Trophoblast cell (in vitro differentiated cells and primary cell): ENCODE data around the gene KCNIP3.
"Not testable (repeated sequence)": the region's sequence is repeated elsewhere in the genome, so short reads cannot be mapped to it uniquely, and the experiment has no call there.

Source experiments
- DNase-seq, 2 donors: peaks; one replicate each; pipeline ENCODE4 v3.0.0-alpha.2; 2016
- H2AFZ ChIP-seq: 2 replicates; pipeline ENCODE4 v1.6.1; 2013; ENCODE audit warnings: low read length, moderate library complexity, mild to moderate bottlenecking; ENCODE audit not compliant: insufficient read depth, poor library complexity
- H2AK5ac ChIP-seq: 2 replicates; pipeline ENCODE4 v1.6.1; 2013; ENCODE audit warnings: mild to moderate bottlenecking, low read length
- H2BK120ac ChIP-seq: 2 replicates; pipeline ENCODE4 v1.6.1; 2013; ENCODE audit warnings: low read length, mild to moderate bottlenecking, moderate library complexity; ENCODE audit not compliant: insufficient read depth, poor library complexity
- H2BK12ac ChIP-seq: 2 replicates; pipeline ENCODE4 v1.6.1; 2013; ENCODE audit warnings: mild to moderate bottlenecking, low read length, moderate library complexity
- H2BK5ac ChIP-seq: 2 replicates; pipeline ENCODE4 v1.6.1; 2013; ENCODE audit warnings: low read length, low read depth, moderate library complexity, mild to moderate bottlenecking; ENCODE audit not compliant: poor library complexity
- H3K14ac ChIP-seq: 2 replicates; pipeline ENCODE4 v1.6.1; 2013; ENCODE audit warnings: mild to moderate bottlenecking, low read length
- H3K18ac ChIP-seq: 2 replicates; pipeline ENCODE4 v1.6.1; 2013; ENCODE audit warnings: mild to moderate bottlenecking, low read length
- H3K23ac ChIP-seq: 2 replicates; pipeline ENCODE4 v1.6.1; 2013; ENCODE audit warnings: low read length
- H3K27ac ChIP-seq: 2 replicates; pipeline ENCODE4 v1.5.1; 2013; ENCODE audit warnings: low read depth, mild to moderate bottlenecking, inconsistent platforms, low read length, moderate library complexity
- H3K27me3 ChIP-seq: 2 replicates; pipeline ENCODE4 v1.6.1; 2013; ENCODE audit warnings: inconsistent platforms, mild to moderate bottlenecking, low read length, moderate library complexity; ENCODE audit not compliant: insufficient read depth
- H3K36me3 ChIP-seq, 2 experiments: 1 replicate in 1 of 2; 2 replicates in 1 of 2; pipeline ENCODE4 v1.6.1; 2013; ENCODE audit warnings: low read length in 2 of 2, mild to moderate bottlenecking in 2 of 2, moderate library complexity in 1 of 2; ENCODE audit not compliant: insufficient read depth in 2 of 2, control insufficient read depth in 1 of 2
- H3K4ac ChIP-seq: 2 replicates; pipeline ENCODE4 v1.6.1; 2013; ENCODE audit warnings: low read depth, mild to moderate bottlenecking, low read length, moderate library complexity
- H3K4me1 ChIP-seq, 2 experiments: 1 replicate in 1 of 2; 2 replicates in 1 of 2; pipeline ENCODE4 v1.6.1; 2013; ENCODE audit warnings: low read length in 2 of 2, mild to moderate bottlenecking in 2 of 2, moderate library complexity in 1 of 2; ENCODE audit not compliant: insufficient read depth in 2 of 2, control insufficient read depth in 1 of 2
- H3K4me2 ChIP-seq: 2 replicates; pipeline ENCODE4 v1.6.1; 2013; ENCODE audit warnings: inconsistent platforms, mild to moderate bottlenecking, low read length, moderate library complexity
- H3K4me3 ChIP-seq: 2 replicates; pipeline ENCODE4 v1.5.1; 2013; ENCODE audit warnings: mild to moderate bottlenecking, low read depth, low read length, inconsistent platforms
- H3K79me1 ChIP-seq: one replicate; pipeline ENCODE4 v1.6.1; 2013; ENCODE audit warnings: low read length
- H3K79me2 ChIP-seq: 2 replicates; pipeline ENCODE4 v1.6.1; 2013; ENCODE audit warnings: low read length, mild to moderate bottlenecking; ENCODE audit not compliant: control insufficient read depth, insufficient read depth, poor library complexity
- H3K9ac ChIP-seq: 2 replicates; pipeline ENCODE4 v1.6.1; 2013; ENCODE audit warnings: mild to moderate bottlenecking, low read length
- H3K9me3 ChIP-seq: 2 replicates; pipeline ENCODE4 v1.6.1; 2013; ENCODE audit warnings: low read depth, mild to moderate bottlenecking, control low read depth, inconsistent platforms, low read length; ENCODE audit not compliant: insufficient read depth
- H4K12ac ChIP-seq: 2 replicates; pipeline ENCODE4 v1.6.1; 2013; ENCODE audit warnings: low read depth, mild to moderate bottlenecking, low read length, moderate library complexity
- H4K8ac ChIP-seq: 2 replicates; pipeline ENCODE4 v1.6.1; 2013; ENCODE audit warnings: low read depth, mild to moderate bottlenecking, low read length, moderate library complexity
- H4K91ac ChIP-seq: one replicate; pipeline ENCODE4 v1.6.1; 2013; ENCODE audit warnings: low read depth, mild to moderate bottlenecking, low read length, moderate library complexity
- WGBS: extraction: QIAGEN DNeasy Blood & Tissue Kit; methylation state at CpG from one replicate; pipeline ENCODE4 v1.1.7; 2013; ENCODE audit warnings: missing lambda C conversion rate; ENCODE audit not compliant: insufficient read length, insufficient coverage; ENCODE audit errors: extremely low coverage; 5-methylcytosine and 5-hydroxymethylcytosine counted together

KCNIP3 gene

DNA sequence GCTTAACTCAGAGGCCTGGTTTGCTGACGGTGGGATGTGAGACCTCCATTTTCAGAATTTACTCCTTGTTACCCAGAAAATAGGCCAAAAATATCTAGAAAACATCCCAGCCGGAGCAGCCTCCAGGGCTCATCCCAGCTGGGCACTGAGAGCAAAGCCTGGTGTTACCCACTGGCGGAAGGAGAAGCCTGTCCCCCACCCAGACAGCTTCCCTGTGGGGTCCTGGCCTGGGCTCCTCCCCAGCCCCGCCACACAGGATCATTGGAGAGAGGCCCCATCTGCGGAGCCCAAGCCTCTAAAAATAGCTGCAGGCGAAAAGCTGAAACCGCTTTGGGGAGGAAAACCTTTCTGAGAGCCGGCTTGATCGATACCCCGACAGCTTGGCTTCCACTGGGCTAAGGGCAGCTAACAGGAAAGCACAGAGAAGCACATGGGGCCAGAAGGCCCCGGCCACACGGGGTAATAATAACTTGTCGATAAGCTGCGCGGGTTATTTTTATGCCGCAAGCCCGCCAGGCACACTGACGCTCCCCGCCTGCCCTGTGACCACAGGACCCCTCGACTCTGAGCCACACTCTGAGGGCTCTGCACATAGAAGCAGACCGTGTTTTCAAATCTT is 78.5 kb downstream of the KCNIP3 start:
- Histone ChIP-seq H2BK12ac (no peak overlapping the region), H3K18ac (no peak overlapping the region), H3K4ac (no peak overlapping the region), H2AK5ac (no peak overlapping the region), H3K36me3 (no peaks in the 10 kb centered on the region), H3K9me3 (peaks cover 2% of the 10 kb centered on the region), H2BK120ac (no peak overlapping the region), H3K4me3 (no peak overlapping the region), H3K79me1 (no peaks in the 10 kb centered on the region), H3K27ac (no peak overlapping the region), H3K4me2 (no peak overlapping the region), H4K8ac (no peak overlapping the region), H2AFZ (no peak overlapping the region), H3K27me3 (no peaks in the 10 kb centered on the region), H2BK5ac (no peak overlapping the region), H3K4me1 (no peaks in the 10 kb centered on the region), H3K23ac (no peak overlapping the region), H3K9ac (no peak overlapping the region), H3K14ac (no peak overlapping the region), H4K91ac (no peak overlapping the region), H3K79me2 (no peaks in the 10 kb centered on the region), H4K12ac (no peak overlapping the region)
- WGBS, result no CpG with 5 or more reads among the region's 21 CpGs
- no peak for DNase-seq

DNA sequence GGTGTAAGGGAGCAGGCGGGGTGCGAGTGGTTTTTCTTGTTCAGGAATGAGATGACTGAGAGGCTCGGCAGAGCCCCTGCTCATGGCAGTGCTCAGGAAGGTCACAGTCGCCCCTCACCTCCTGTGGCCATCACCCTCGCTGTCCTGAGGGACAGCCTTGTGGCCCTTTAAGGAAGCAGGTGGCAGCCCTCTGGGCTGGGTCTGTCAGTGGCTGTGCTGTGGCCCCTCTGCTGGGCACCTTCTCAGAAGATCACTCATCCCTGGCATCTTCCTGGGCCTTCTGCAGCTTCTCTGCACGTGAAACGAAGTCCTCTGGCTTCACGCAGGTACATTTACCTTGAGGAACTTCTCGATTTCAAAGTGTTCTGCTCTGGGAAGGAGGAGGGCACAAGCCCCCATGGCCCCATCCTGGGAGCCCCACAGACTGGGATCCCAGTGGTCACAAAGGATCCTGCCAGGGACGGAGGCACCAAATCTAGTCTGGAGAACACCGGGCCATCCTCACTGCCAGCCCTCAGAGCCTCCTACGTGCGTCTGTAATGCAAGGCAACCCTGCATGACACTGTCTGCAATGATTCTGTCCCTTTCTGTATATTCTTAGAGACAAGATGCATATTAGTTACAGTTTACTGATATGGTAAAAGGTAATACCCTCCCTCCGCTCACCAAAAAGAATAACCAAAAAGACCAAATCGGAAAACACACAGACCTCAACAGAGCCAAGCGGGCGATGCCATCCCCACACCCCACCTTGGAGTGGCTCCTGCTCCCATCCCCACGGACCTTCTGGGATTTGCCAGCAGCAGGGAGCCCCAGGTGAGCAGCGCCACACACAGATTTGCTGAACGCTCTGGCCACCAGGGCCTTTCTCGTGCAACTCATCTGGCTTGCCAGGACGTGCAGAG is 79.4 kb downstream of the KCNIP3 start:
- no peak overlapping the region for H3K23ac ChIP-seq
- no peak for DNase-seq

DNA sequence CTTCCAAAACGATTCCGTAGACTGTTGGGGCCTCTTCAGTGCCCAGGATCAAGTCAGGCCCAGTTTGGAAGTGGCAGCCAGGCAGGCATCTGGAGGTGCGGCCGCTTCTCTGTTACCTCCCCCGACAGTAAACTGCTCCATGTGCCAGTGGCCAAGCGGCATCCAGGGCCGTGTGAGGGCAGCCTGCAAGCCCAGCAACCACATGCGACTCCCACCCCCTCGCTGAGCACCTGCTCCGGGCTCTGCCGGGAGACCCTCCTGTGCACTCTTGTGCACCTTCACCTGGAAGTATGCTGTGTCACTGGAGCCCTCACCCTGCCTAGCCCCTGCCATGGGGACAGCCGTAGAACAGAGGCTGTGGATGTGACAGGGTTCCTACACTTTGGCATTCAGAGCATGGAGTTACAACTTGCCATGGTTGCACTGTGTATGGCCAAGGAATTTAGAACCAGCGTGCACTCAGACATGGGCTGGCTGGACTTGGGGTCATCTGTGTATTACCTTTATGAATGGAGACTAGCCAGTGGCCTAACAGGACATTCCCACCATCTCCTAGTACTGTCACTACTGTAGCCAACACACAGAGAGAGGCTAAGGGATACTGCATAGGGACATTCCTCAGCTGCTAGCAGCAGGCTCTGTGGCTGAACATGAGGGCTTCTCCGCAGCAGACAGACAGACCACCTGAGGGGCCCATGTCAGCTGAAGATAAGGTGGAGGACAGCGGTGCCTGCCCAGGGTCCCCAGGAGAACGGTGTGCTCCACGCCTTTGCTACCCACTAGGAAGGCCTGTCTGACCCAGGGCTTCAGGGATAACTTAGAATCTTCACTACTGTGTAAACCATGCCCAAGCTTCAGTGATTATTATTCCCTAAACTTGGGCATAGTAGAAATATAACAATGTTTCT is 80.3 kb downstream of the KCNIP3 start:
- Histone ChIP-seq H3K4me2 (no peak overlapping the region), H3K9me3 (peaks cover 2% of the 10 kb centered on the region), H2BK120ac (no peak overlapping the region), H3K27ac (no peak overlapping the region), H3K79me2 (no peaks in the 10 kb centered on the region), H3K4me3 (no peak overlapping the region), H4K8ac (no peak overlapping the region), H3K79me1 (no peaks in the 10 kb centered on the region), H4K12ac (no peak overlapping the region), H3K18ac (no peak overlapping the region), H3K23ac (no peak overlapping the region), H2AFZ (no peak overlapping the region), H3K4me1 (no peaks in the 10 kb centered on the region), H3K14ac (no peak overlapping the region), H3K4ac (no peak overlapping the region), H3K27me3 (no peaks in the 10 kb centered on the region), H2AK5ac (no peak overlapping the region), H2BK12ac (no peak overlapping the region), H3K36me3 (no peaks in the 10 kb centered on the region), H3K9ac (no peak overlapping the region), H4K91ac (no peak overlapping the region), H2BK5ac (no peak overlapping the region)
- DNase-seq, result no peak
- WGBS, result no CpG with 5 or more reads among the region's 17 CpGs

More for the DNA sequence above, 79.4 kb downstream of the KCNIP3 start:
- no peak overlapping the region for H3K18ac ChIP-seq
- H3K4me3 ChIP-seq, result no peak overlapping the region
- H3K36me3 ChIP-seq, result no peaks in the 10 kb centered on the region
- no peak overlapping the region for H4K8ac ChIP-seq
- no peak overlapping the region for H2BK12ac ChIP-seq
- H2BK5ac ChIP-seq, result no peak overlapping the region
- no peak overlapping the region for H3K4me2 ChIP-seq
- H3K9me3 ChIP-seq, result peaks cover 2% of the 10 kb centered on the region
- H3K79me1 ChIP-seq, result no peaks in the 10 kb centered on the region
- H3K79me2 ChIP-seq, result no peaks in the 10 kb centered on the region
- no CpG with 5 or more reads among the region's 22 CpGs for WGBS
- H3K4me1 ChIP-seq, result no peaks in the 10 kb centered on the region
- no peak overlapping the region for H3K27ac ChIP-seq
- no peak overlapping the region for H3K4ac ChIP-seq
- no peak overlapping the region for H2BK120ac ChIP-seq
- no peaks in the 10 kb centered on the region for H3K27me3 ChIP-seq
- no peak overlapping the region for H3K9ac ChIP-seq
- H2AFZ ChIP-seq, result no peak overlapping the region
- no peak overlapping the region for H2AK5ac ChIP-seq
- no peak overlapping the region for H4K91ac ChIP-seq
- no peak overlapping the region for H3K14ac ChIP-seq
- no peak overlapping the region for H4K12ac ChIP-seq

- H2BK12ac ChIP-seq, DNase-seq, H3K27me3 ChIP-seq, H2BK5ac ChIP-seq, H3K79me1 ChIP-seq, H3K14ac ChIP-seq, H3K9ac ChIP-seq, H2AK5ac ChIP-seq, H3K4ac ChIP-seq, H3K4me1 ChIP-seq, H4K12ac ChIP-seq, H3K4me3 ChIP-seq, H4K8ac ChIP-seq, H3K79me2 ChIP-seq, H3K23ac ChIP-seq, H3K27ac ChIP-seq, H3K18ac ChIP-seq, H3K4me2 ChIP-seq, H3K36me3 ChIP-seq, H3K9me3 ChIP-seq, H2AFZ ChIP-seq, H2BK120ac ChIP-seq, H4K91ac ChIP-seq: not testable (repeated sequence)
- no CpG with 5 or more reads among the region's 7 CpGs for WGBS
Measured at GRCh38 chr2:95378281-95378680, 81.1 kb downstream of the KCNIP3 start.
